ENCODE results near the gene KCNAB1.

DNA sequence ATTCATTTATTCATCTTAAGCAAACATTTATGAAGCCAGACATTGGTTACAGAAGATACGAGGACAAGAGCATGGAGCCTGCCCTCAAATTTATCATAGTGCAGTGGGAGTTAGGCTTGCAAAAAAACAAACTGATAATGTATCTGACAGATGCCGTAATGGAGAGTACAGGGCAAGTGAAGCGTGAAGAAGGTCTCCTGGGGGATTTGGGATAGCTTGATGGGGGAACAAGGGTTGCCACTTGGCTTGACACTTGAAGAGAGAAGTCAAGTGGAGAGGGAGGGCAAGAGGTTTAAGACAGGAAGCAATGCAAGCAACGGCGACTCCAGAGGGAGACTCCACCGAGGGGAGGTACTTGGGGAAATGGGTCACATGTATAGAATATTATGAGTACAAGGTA is 305.3 kb downstream of the KCNAB1 start:
- TF ChIP-seq, protein P1, sequence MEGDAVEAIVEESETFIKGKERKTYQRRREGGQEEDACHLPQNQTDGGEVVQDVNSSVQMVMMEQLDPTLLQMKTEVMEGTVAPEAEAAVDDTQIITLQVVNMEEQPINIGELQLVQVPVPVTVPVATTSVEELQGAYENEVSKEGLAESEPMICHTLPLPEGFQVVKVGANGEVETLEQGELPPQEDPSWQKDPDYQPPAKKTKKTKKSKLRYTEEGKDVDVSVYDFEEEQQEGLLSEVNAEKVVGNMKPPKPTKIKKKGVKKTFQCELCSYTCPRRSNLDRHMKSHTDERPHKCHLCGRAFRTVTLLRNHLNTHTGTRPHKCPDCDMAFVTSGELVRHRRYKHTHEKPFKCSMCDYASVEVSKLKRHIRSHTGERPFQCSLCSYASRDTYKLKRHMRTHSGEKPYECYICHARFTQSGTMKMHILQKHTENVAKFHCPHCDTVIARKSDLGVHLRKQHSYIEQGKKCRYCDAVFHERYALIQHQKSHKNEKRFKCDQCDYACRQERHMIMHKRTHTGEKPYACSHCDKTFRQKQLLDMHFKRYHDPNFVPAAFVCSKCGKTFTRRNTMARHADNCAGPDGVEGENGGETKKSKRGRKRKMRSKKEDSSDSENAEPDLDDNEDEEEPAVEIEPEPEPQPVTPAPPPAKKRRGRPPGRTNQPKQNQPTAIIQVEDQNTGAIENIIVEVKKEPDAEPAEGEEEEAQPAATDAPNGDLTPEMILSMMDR (conservative IDR thresholded peaks at IDR 0.05; ENCODE audit: low read length): no peak
- TF ChIP-seq EZH2phosphoT487 (IDR thresholded peaks at IDR 0.05; ENCODE audit: borderline replicate concordance, low read depth, low read length): no peak

Data from OCI-LY7 (cell line).